GM19035 (cell line): Measurements from ENCODE around the gene CFAP45.

Source experiments
- ATAC-seq: cut with Tn5 transposase; IDR thresholded peaks from one replicate; pipeline ENCODE4 v1.9.1; 2021; ENCODE audit not compliant: unreplicated experiment

CFAP45 gene

DNA sequence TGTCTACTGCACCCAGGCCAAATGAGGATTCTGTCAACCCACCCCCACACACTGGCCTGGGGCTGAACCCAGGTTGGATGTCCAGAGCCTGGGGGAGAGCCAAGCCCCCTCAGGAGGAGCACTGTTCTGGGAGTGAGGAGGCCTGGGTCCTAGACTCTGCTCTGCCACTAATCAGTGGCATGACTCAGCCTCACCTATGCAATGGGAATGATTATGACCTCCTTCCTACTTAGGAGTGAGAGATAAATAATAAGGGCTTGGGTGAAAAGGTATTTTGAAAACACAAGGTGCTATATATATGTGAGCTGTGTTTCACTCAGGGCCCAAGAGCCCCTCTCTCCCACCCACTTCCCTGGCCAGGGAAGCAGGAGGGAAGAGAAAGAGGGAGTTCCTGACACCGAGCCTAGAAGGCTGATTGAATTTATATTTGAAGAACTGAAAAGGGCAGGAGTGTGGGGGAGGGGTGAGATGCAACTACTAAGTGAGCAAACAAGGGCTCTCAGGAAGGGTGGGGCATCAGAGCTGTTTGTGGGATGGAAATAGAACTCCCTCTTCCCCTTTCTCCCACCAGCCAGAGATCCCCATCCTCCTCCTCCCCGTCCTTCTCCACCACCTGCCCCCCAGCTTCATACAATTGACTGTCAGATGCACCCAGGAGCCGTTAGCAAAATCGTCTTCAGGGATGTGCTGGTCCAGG, 37.2 kb upstream of the CFAP45 start:
- ATAC-seq: no peak

DNA sequence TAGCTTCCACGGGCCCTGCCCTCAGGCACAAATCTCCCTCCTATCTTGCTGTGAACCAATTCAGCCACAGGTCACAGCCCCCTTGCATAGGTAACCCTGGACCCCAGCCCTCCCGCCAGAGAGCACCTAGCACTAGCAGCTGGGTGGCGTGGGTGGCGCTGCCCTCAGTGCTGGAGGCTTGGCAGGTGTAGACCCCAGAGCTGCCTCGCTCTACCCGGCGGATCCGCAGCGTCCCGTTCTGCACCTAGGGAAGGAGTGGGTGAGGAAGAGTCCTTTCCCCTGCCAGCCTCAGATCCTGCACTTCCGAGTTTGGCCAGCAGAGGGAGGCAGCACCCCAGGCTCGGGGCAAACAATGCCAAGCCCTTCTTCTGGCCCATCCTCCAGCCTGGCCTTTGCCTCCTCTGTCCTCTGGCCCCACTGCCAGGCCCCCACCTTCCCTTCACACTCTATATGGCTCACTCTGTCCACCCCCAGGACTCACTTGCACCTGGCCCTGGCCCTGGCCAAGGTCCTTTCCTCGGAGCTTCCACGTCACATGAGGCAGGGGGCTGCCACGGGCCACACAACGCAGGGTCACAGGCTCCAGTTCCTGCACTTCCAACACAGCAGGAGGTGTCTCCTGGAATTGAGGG, 36.4 kb upstream of the CFAP45 start:
- no peak for ATAC-seq

DNA sequence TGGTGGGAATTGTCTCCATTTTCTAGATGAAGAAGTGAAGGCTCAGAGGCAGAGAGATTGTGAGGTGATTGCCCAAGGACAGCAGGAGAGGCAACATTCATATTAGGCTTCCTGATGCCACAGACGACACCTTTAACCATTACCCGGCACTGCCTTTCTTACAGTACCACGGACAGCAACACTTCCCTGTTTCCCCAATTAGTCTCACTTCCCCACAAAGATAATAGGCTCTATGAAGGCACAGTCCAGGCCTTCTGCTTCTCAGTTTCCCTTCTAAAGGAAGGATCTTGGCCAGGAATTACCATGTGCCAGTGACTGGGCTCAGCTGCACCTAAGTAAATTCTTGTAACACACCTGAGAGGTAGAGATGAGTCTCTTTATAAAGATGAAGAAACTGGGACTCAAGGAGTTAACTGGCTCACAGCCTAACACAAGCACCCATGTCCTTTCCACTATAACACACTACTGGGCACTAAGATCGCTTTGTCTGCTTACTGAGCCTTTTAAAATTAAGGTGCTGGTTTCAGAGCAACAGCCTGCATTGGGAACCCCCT, 35.8 kb upstream of the CFAP45 start:
- ATAC-seq: no peak

DNA sequence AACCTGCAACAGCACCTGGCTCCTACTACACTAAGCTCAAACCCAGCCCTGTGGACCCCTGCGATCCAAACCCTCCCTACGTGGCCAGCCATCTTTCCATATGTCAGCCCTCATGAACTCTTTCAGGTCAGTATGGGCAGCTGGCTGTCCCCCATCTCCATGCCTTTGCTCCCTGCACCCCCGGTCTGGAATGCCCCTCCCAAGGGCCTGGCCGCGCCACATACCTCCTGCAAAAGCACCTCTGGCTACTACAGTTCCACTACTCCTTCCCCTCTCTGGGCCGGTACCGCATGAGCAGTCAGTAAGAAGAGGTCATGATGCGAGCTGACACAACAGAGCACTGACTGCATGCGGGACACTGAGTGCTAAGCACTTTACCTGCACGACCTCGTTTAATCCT, 35.3 kb upstream of the CFAP45 start:
- ATAC-seq: no peak

DNA sequence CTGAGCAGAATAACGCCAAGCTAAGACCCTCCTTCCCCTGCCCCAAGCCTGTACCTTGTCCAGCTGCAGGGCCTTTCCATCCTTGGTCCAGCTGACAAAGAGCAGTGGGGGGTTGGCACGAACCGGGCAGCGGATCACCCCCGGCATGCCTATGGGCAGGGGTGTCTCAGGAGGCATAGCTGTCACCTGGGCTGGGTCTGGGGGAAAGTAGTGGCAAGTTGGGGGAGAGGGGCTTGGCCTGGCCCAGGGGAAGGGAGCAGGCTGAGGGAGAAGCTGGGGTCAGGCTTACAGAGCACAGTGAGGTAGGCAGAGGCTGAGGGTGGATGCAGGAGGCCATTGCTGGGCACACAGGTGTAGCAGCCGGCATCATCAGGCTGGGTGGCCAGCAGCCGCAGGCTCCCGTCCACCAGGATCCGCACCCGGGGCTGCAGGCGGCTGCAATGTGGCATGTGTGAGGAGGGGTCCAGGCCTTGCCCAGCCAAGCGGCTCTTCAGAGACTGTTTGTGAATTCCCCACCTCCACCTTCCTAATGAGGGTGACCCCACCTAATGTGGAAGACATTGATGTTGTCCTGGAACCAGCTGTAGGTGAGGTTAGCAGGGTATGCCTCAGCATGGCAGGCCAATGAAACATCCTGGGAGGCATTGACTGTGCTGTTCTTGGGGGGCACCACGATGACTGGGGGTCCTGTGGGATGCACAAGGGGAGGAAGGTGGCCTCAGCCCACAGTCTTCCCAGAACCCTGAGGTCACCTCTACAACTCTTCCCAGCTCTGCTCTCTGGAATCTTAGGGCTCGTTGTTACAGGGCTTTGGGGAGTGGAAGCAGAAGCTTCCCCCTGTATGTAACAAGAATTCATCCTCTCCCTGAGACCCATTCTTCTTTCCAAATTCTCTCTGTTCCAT, 34.4 kb upstream of the CFAP45 start:
- no peak for ATAC-seq

DNA sequence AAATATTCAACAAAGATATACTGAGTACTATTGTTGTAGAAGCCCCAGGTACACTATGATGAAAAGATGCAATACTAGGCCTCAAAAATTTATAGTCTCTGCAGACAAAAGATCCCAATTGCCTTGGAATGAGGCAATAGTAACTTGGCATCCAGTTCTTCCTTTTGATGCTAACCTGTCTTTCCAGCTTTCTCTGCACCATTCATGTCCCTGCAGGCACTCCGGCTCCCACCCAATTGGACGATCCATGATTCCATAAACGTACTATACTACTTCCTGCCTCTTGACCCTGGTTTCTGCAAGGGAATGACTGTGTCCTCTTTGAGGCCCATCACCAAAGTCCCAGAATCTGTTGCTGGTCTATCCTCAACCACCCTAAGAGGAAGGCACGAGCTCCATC, 33.4 kb upstream of the CFAP45 start:
- ATAC-seq: no peak

DNA sequence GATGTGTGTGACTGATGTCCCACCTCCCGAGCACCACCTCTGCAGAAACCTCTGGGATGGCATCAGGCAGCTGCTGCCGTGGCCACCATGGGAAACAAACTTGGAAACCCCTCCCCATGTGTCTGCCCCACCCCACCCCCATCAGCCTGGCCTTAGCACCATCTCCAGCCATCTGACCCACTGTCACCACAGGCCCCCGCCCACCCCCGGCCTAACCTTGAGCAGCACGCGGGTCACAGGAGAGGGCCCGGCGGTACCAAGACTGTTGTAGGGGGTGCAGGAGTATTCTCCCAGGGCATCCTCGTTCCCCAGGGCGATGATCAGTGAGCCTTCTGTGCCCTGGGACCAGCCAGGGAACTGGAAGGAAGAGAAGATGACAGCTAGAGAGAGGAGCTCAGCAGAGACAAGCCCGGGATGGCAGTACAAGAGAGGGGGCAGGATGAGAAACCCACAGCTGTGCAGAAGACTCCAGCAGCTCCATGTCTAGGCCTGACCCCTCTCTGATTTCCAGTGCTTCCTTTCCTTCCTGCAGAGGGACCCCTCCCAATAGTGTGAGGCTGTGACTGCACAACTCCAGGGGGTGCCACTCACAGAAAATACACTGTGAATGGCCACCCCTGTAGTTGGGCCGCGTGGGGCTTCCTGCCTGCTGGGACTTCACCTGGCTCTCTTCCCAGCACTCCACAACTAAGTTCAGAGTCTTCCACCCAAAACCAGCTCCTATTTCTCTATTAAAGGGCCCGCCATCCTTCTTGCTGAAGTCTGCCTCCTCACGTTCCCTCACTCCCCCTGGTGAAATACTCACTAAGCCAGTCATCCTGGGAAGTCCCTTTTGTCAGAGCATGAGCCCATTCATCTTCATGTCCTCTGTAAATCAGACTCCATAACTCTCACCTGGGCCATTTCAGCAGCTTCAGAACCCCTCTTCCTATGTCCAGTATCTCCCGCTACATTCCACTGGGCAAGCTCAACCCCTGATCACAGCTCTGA, 32.6 kb upstream of the CFAP45 start:
- no peak for ATAC-seq

DNA sequence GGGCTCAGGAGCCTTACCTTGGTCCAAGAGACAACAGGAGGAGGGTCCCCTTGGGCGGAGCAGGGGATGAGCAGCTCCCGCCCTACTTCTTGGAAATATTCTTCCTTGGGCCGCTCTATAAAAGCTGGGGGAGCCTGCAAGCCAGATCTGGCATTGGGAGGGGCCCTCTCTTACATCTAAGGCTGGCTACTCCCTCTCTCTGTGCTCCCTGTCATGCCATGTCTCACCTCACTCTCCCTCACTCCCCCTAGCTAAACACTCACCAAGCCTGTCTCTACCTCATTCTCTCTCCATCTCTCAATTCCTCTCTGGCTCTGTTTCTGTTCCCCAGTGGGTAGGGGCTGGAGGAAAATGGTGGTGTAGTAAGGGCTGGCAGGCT, 31.8 kb upstream of the CFAP45 start:
- no peak for ATAC-seq

DNA sequence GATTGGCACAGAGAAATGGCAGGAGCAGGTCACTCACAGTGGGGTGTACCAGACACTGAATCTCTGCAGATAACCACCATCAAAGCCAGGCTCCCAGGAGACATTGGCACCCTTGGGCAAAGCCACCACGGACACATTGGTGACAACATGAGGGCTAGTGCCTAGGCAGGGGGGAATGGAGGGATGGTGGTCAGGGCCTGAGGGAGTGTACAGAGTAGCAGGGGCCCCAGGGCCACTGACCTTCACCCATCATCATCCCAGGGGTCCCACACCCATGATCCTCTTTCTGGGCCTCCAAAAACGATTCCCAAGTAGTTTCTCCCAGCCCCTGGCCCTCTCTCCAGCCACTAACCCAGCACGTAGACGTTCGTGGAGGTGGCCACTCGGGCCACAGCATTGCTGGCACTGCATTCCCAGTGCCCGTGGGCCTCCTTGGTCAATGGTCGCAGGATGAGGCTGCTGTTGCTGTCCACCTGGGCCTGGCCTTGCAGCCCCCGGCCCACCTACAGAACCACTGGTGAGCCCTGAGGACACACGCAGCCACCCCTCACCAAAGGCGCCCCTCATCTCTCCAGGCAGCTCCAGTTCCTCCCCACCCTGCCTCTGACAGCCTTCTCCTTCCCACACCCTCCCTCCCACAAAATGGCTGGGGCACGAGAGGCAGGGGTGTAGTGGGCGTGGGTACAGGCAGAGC, 31.3 kb upstream of the CFAP45 start:
- ATAC-seq: no peak

DNA sequence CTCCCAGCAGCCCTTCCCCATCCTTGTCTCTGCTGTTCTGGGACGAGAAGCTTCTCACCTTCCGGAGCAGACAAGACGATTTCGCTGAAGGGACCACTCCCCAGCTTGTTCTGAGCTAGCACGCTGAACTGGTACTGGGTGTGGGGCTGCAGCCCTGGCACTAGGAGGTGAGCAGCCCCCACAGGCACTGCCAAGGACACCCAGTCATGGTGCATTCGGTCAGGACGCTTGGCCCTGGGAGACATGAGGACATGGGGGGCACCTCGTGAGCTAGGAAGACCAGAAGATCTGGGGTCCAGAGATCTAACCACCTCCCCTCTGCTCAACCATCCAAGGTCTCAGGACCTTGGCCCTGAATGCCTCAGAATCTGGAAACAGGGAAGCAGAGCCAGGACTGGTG, 30.7 kb upstream of the CFAP45 start:
- ATAC-seq: no peak

DNA sequence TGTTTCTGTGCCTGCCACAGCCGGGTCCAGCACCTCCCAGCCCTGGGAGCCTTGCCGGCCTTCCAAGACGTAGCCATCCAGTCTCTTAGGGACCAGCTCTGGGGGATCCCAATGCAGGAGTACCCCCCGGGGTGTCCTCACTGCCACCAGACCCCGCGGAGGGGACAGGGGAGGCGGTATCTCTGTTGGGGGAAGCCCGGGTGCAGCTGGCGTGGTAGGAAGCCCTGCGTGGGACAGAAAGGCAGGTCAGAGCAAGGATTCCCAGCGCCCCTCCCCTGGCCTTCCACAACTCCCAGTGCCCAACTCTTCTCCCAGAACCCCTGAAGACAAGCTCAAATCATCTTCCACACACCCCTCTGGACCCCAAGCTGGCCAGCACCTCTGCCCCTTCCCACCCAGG, 30.3 kb upstream of the CFAP45 start:
- no peak for ATAC-seq

DNA sequence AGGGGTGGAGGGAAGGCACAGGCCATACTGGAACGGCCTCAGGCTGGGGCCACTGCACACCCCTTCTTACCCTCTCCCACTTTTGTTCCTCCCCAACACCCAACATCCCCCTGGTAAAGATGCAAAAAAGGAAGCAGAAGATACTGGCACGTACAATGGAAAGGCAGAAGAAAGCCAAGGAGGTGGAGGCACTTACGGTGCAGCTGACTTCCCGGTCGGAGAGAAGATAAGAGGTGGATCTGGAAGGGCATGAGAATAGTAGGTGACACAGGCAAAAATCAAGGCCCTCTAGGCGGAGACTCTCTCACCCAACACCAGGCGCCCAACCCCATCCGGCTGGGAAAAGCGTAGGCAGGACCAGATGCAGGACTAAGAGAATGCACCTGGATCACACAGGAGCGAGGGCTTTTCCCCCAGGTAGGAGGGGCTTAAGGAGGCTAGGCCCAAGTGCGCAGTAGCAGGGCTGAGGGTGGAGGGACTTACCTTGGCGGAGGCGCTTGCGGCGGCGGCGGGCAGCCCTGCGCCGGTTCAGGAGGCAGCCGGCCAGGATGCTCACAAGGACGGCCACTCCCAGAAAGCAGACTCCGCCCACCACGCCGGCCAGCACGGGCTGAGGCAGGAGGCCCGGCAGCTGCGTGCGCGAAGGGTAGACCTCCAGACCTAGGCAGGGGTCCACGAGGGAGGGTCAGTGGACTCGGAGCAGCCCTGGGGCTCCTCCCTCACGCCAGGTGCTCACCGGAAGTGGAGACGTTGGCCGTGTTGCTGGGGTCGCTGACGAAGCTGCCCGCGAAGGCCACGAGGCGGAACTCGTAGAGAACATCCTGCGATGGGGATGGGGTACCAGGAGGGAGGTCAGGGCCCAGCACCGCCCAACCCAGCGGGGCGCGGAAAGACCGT, 29.4 kb upstream of the CFAP45 start:
- ATAC-seq: no peak

DNA sequence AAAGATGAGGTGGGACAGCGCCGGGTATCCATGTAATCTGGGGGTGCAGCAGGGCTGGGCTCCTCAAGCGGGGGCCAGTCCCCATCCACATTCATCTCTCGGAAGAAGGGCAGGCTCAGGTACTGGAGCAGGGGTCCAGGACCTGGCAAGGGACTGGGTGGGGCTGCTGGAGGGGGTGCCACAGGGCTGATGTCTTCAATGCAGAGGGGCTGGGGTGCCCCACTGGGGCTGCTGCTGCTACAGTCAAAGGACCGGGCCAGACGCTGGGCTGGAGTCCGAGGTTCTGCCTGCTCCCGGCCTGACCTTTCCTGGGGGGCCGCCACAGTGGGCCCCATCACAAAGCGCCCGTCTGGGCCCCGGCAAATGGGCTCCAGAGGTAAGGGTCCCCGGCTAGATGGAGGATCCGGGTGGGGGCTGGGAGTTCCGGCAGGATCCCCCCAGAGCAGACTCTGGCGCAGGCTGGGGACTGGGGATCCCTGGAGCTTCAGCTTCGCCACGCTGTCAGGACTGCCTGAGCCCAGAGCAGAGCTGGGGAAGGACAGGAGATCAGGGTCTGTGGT, 28.6 kb upstream of the CFAP45 start:
- ATAC-seq: no peak

DNA sequence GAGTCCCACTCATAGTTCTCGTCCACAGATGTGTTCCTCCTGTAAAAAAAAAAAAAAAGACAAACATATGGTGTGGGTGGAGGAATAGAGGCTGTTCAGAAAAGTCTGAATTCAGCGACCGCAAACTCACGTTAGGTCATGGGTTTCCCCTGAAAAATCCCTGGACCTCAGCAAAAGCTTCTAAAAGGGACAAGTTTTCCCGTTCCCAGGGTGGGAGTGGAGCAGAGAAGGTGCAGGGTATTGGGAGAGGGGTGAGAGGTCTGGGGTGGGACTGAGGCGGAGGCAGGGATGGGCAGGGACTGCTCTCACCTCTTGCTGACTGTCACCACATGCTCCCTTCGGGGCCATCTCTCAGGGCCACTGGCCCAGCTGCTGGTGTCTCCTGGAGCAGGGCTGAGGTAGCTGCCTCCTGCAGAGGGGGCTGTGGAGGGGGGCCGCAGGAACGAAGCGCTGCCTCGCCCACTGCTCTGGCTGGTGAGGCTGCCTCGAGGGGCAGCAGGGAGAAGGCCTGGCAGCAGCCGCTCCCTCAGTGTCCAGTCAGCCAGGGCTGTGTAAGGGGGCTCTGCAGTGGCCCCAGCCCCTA, 28.0 kb upstream of the CFAP45 start:
- no peak for ATAC-seq

DNA sequence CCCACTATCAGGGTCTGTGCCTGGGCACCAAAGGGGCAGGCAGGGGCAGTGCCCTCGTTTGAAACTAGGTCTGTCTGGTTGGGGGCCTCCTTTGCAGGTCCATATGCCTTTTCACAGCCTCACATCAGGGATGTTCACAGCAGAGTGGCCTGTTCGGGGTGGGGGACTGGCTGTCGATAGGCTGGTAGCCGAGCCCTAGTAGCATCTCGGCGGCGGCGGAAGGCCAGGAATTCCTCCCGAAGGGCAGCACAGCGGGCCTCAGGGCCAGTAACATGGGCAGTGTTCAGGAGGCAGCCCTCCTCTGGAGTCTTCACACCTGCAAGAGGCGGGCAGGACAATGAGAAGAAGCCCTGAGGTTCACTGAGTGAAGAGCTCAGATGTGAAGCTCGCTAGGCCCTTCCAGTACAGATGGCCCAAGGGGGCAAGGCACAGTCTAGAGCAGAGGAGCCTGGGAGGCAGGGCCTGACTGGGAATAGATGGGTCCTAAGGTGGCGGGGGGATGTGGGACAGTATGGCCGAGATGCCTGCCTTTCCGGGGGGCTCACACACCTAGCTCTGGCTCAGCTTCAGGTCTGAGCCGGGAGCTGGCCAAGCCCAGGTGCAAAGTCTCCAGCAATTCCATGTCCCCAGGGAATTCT, 27.4 kb upstream of the CFAP45 start:
- ATAC-seq: no peak

DNA sequence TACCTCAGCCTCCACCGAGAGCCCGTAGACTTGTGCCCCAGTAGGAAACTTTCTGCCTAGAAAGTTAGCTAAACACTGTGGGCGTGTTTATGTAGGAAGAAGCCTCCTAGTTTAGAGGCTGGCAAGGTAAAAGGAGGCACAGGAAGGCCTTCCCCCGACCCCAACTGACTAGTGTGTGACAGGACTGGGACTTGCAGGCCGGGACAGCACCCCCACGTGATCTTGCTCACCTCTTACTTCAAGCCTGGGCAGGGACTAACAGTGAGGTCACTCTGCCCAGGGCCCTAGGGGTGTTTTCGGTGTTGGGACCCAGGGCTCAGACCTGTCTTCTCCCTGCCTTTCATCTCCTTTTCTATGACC, 25.7 kb upstream of the CFAP45 start:
- ATAC-seq: peak; percentile 3

DNA sequence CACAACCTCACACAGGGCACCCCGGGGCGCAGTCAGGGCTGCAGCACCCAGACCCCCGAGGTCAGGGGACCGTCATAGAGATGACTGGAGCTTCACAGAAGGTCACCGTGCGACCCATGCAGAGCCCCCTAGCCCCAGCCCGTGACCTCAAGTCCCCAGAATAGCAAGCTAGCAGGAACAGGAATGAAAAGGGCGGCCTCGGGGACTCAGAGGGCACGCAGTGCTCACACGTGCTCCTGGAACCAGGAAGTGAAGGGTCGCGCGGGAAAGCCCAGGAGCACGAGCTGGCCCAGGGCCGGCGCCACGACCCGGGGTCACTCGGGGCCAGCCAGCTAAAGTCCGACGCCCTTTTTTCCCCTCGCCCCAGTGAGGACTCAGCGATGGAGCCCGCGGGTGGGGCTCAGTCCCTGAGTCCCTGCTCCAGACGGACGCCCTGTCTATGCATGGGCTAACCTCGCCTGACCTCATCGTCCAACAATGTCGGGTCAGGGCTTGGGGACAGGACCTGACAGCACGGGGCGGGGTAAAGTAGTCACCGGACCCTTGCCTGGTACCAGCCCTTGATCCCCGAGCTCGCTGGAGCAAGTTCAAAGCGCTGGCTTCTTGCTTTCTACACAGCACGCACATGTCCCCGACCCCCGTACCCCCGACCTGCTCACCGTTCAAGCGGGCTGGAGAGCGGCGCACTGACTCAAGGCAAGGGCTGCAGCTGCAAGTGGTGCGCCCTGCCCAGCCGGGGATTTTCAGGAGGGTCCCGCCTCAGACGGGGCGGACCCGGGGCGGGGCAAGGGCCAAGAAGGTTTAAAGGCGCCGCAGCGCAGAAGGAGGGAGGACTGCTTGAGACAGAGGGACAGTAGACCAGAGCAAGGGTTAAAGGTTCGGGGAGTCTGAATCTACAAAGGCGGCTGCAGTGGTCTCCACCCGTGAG, 25.1 kb upstream of the CFAP45 start, which contains the start of gene TAGLN2:
Gene TAGLN2, minus strand, starts transcription at position 717 of the 928 bp plus-strand sequence. CDS start 4,998 bp downstream, outside the sequence.
- ATAC-seq: peak; percentile 58
